ENCODE measurements around the gene ACTL6B.

Gene ACTL6B

GRCh38 chr7:100683659-100684533, 27.6 kb upstream of the ACTL6B start:
- no peak for DNase-seq

GRCh38 chr7:100682991-100683658, 26.9 kb upstream of the ACTL6B start:
- DNase-seq: no peak

- peak; percentile 54 for DNase-seq
Observed at GRCh38 chr7:100682228-100682741, 26.0 kb upstream of the ACTL6B start.

GRCh38 chr7:100681491-100682227, 25.4 kb upstream of the ACTL6B start:
- DNase-seq: no peak

GRCh38 chr7:100680576-100681271, 24.5 kb upstream of the ACTL6B start:
- no peak for DNase-seq

- no peak for DNase-seq
Observed at GRCh38 chr7:100679927-100680575, 23.8 kb upstream of the ACTL6B start.

- no peak for DNase-seq
Observed at GRCh38 chr7:100679129-100679926, 23.1 kb upstream of the ACTL6B start.

GRCh38 chr7:100678291-100678984, 22.2 kb upstream of the ACTL6B start:
- no peak for DNase-seq

GRCh38 chr7:100677308-100678267, 21.3 kb upstream of the ACTL6B start:
- no peak for DNase-seq

GRCh38 chr7:100676501-100677306, 20.5 kb upstream of the ACTL6B start:
- DNase-seq: no peak

GRCh38 chr7:100675581-100676350, 19.5 kb upstream of the ACTL6B start:
- DNase-seq: peak; percentile 83

- peak; percentile 58 for DNase-seq
Observed at GRCh38 chr7:100675105-100675451, 18.8 kb upstream of the ACTL6B start.

- DNase-seq: peak; percentile 51
Observed at GRCh38 chr7:100674411-100675104, 18.3 kb upstream of the ACTL6B start.

- peak; percentile 66 for DNase-seq
Observed at GRCh38 chr7:100673942-100674410, 17.7 kb upstream of the ACTL6B start.

GRCh38 chr7:100673302-100673941, 17.2 kb upstream of the ACTL6B start, which contains the start of gene GNB2:
Gene GNB2, plus strand, starts transcription at chr7:100673740. Its CDS starts 2,526 bp downstream, at chr7:100676266.
- DNase-seq: peak; percentile 100

All from stimulated activated CD8-positive, alpha-beta memory T cell treated with anti-CD3 and anti-CD28 coated beads, Interleukin-4, amount 100 ng/mL, for 48 hours (primary cell).